Cardiac fibroblast (primary cell): ENCODE data around the gene RAP1B.

Experiments used
- DNase-seq, 2 donors: peaks; one replicate each; pipeline versions ENCODE4 v3.0.0 to v3.0.0-alpha.2; 2010; ENCODE audit warnings: low read depth in 2 of 2
- H3K4me3 ChIP-seq, 2 donors: replicated peaks in 1 of 2; 1 replicate in 1 of 2; 2 replicates in 1 of 2; pipeline ENCODE4 v1.5.1; 2011; ENCODE audit warnings: low read depth in 2 of 2, low read length in 2 of 2, mild to moderate bottlenecking in 2 of 2, moderate library complexity in 1 of 2
- CTCF ChIP-seq: IDR thresholded peaks from one replicate; pipeline ENCODE4 v1.5.1; 2011; ENCODE audit warnings: low read depth, mild to moderate bottlenecking, low read length, inconsistent platforms

RAP1B gene

GRCh38 chr12:68647507-68647906 is 36.8 kb downstream of the RAP1B start:
- H3K4me3 ChIP-seq = no peak overlapping the region
- no peak for DNase-seq
- no peak for TF ChIP-seq CTCF

- DNase-seq = no peak
- H3K4me3 ChIP-seq = no peak overlapping the region
- no peak for TF ChIP-seq CTCF
Observed at GRCh38 chr12:68648179-68648578, 37.5 kb downstream of the RAP1B start.

GRCh38 chr12:68665016-68665569 is 54.4 kb downstream of the RAP1B start:
- peak in 1 of 2 donors; percentile 11 for DNase-seq
- TF ChIP-seq CTCF = no peak
- no peak overlapping the region for H3K4me3 ChIP-seq

- no peak overlapping the region for H3K4me3 ChIP-seq
- DNase-seq = no peak
- no peak for TF ChIP-seq CTCF
Observed at GRCh38 chr12:68667291-68667690, 56.6 kb downstream of the RAP1B start.

- TF ChIP-seq CTCF = no peak
- no peak overlapping the region for H3K4me3 ChIP-seq
- no peak for DNase-seq
Observed at GRCh38 chr12:68667896-68668295, 57.2 kb downstream of the RAP1B start.

- no peak overlapping the region for H3K4me3 ChIP-seq
- DNase-seq = no peak
- no peak for TF ChIP-seq CTCF
Observed at GRCh38 chr12:68671179-68671578, 60.5 kb downstream of the RAP1B start.

- TF ChIP-seq CTCF = no peak
- DNase-seq = no peak
- H3K4me3 ChIP-seq = no peak overlapping the region
Observed at GRCh38 chr12:68673788-68674187, 63.1 kb downstream of the RAP1B start.
